Measurements from ENCODE around the gene MFSD11.
"Not testable (repeated sequence)": the region's sequence is repeated elsewhere in the genome, so short reads cannot be mapped to it uniquely, and the experiment has no call there.

The MFSD11 gene

GRCh38 chr17:76748657-76749056 is 10.7 kb downstream of the MFSD11 start:
- no peak for DNase-seq (ENCODE audit: low spot score)

- peak; percentile 12 for DNase-seq (ENCODE audit: low spot score)
Measured at GRCh38 chr17:76751416-76751993, 13.6 kb downstream of the MFSD11 start.

- no peak for DNase-seq (ENCODE audit: low spot score)
Measured at GRCh38 chr17:76752006-76752405, 14.1 kb downstream of the MFSD11 start.

- DNase-seq (ENCODE audit: low spot score) = no peak
Measured at GRCh38 chr17:76753061-76753961, 15.4 kb downstream of the MFSD11 start.

GRCh38 chr17:76755285-76755684 is 17.4 kb downstream of the MFSD11 start:
- no peak for DNase-seq (ENCODE audit: low spot score)

- DNase-seq (ENCODE audit: low spot score) = no peak
Measured at GRCh38 chr17:76757256-76757655, 19.3 kb downstream of the MFSD11 start.

GRCh38 chr17:76758570-76758969 is 20.7 kb downstream of the MFSD11 start:
- no peak for DNase-seq (ENCODE audit: low spot score)

- DNase-seq (ENCODE audit: low spot score) = no peak
Measured at GRCh38 chr17:76772842-76773525, 35.1 kb downstream of the MFSD11 start.

- DNase-seq (ENCODE audit: low spot score) = no peak
Measured at GRCh38 chr17:76775021-76775600, 37.2 kb downstream of the MFSD11 start.

- DNase-seq (ENCODE audit: low spot score) = no peak
Measured at GRCh38 chr17:76781056-76781982, 43.4 kb downstream of the MFSD11 start.

GRCh38 chr17:76783146-76783545 is 45.2 kb downstream of the MFSD11 start:
- no peak for DNase-seq (ENCODE audit: low spot score)

- DNase-seq (ENCODE audit: low spot score) = no peak
Measured at GRCh38 chr17:76784926-76785325, 47.0 kb downstream of the MFSD11 start.

- not testable (repeated sequence) for DNase-seq (ENCODE audit: low spot score)
Measured at GRCh38 chr17:76787866-76788265, 49.9 kb downstream of the MFSD11 start.

GRCh38 chr17:76789235-76789788 is 51.4 kb downstream of the MFSD11 start:
- no peak for DNase-seq (ENCODE audit: low spot score)

GRCh38 chr17:76791053-76791980 is 53.4 kb downstream of the MFSD11 start:
- peak; percentile 23 for DNase-seq (ENCODE audit: low spot score)

GRCh38 chr17:76792348-76792747 is 54.4 kb downstream of the MFSD11 start:
- no peak for DNase-seq (ENCODE audit: low spot score)

GRCh38 chr17:76793775-76794174 is 55.9 kb downstream of the MFSD11 start:
- DNase-seq (ENCODE audit: low spot score) = no peak

- no peak for DNase-seq (ENCODE audit: low spot score)
Measured at GRCh38 chr17:76796081-76796480, 58.2 kb downstream of the MFSD11 start.

- no peak for DNase-seq (ENCODE audit: low spot score)
Measured at GRCh38 chr17:76797241-76797840, 59.4 kb downstream of the MFSD11 start.

GRCh38 chr17:76801706-76802105 is 63.8 kb downstream of the MFSD11 start:
- no peak for DNase-seq (ENCODE audit: low spot score)

Data from pons (tissue), 1 donor.